ENCODE results near the gene RIMBP2.

GRCh38 chr12:130687190-130687589 lies 28.9 kb downstream of the RIMBP2 start:
- TF ChIP-seq CTCF (IDR thresholded peaks at IDR 0.05) (no peak), ZFX (IDR thresholded peaks at IDR 0.05; ENCODE audit: borderline replicate concordance) (no peak)
